ENCODE data around the gene OR2V2. TPM values are rescaled to one million over a fixed set of nuclear protein-coding genes. Genes with fewer than 3 reads are reported as not detected.
"Not testable (repeated sequence)": the region's sequence is repeated elsewhere in the genome, so short reads cannot be mapped to it uniquely, and the experiment has no call there.

The OR2V2 gene
- total RNA-seq, 1 donor from 2014 or later, result not detected

GRCh38 chr5:181126841-181127240 is 20.5 kb upstream of the OR2V2 start:
- intact Hi-C loops (cut with micrococcal nuclease), result no loop called here

GRCh38 chr5:181127456-181127855 is 19.9 kb upstream of the OR2V2 start:
- Histone ChIP-seq H3K4me3 (no peak overlapping the region), H3K36me3 (no peaks in the 10 kb centered on the region), H3K27ac (replicated peaks) (no peak overlapping the region), H3K27me3 (ENCODE audit: low read depth) (peaks cover 91% of the 10 kb centered on the region), H3K4me1 (no peaks in the 10 kb centered on the region), H3K9me3 (replicated peaks) (no peaks in the 10 kb centered on the region)
- no peak for DNase-seq
- no peak for TF ChIP-seq CTCF (IDR thresholded peaks at IDR 0.05; ENCODE audit: borderline replicate concordance)
- intact Hi-C loops (cut with micrococcal nuclease), result no loop called here

More at GRCh38 chr5:181126841-181127240, 20.5 kb upstream of the OR2V2 start:
- Histone ChIP-seq H3K27me3 (ENCODE audit: low read depth) (peaks cover 93% of the 10 kb centered on the region), H3K36me3 (no peaks in the 10 kb centered on the region), H3K9me3 (replicated peaks) (no peaks in the 10 kb centered on the region), H3K4me3 (no peak overlapping the region), H3K4me1 (peaks cover 4% of the 10 kb centered on the region), H3K27ac (replicated peaks) (no peak overlapping the region)
- no peak for TF ChIP-seq CTCF (IDR thresholded peaks at IDR 0.05; ENCODE audit: borderline replicate concordance)
- no peak for DNase-seq

GRCh38 chr5:181127907-181128626 is 19.3 kb upstream of the OR2V2 start:
- no peak overlapping the region for H3K4me3 ChIP-seq
- H3K27ac ChIP-seq (replicated peaks), result no peak overlapping the region
- no peaks in the 10 kb centered on the region for H3K9me3 ChIP-seq (replicated peaks)
- intact Hi-C loops (cut with micrococcal nuclease), result no loop called here
- TF ChIP-seq CTCF (IDR thresholded peaks at IDR 0.05; ENCODE audit: borderline replicate concordance), result no peak
- H3K36me3 ChIP-seq, result no peaks in the 10 kb centered on the region
- H3K4me1 ChIP-seq, result peaks cover 1% of the 10 kb centered on the region
- H3K27me3 ChIP-seq (ENCODE audit: low read depth), result peaks cover 85% of the 10 kb centered on the region
- DNase-seq, result no peak

GRCh38 chr5:181129601-181130000 is 17.8 kb upstream of the OR2V2 start:
- Histone ChIP-seq H3K4me1 (peaks cover 5% of the 10 kb centered on the region), H3K27me3 (ENCODE audit: low read depth) (peaks cover 71% of the 10 kb centered on the region), H3K9me3 (replicated peaks) (no peaks in the 10 kb centered on the region), H3K4me3 (no peak overlapping the region), H3K36me3 (no peaks in the 10 kb centered on the region), H3K27ac (replicated peaks) (no peak overlapping the region)
- intact Hi-C loops (cut with micrococcal nuclease), result no loop called here
- TF ChIP-seq CTCF (IDR thresholded peaks at IDR 0.05; ENCODE audit: borderline replicate concordance), result no peak
- no peak for DNase-seq

- H3K36me3 ChIP-seq; H3K9me3 ChIP-seq (replicated peaks); intact Hi-C loops (cut with micrococcal nuclease): not testable (repeated sequence)
Observed at GRCh38 chr5:181130081-181130480, 17.3 kb upstream of the OR2V2 start.

GRCh38 chr5:181130832-181131496 is 16.4 kb upstream of the OR2V2 start, which contains the start of gene OR2V1:
TSS of gene OR2V1 (minus strand) at chr5:181131169. CDS start at chr5:181125304, 5,865 bp downstream.
- Histone ChIP-seq H3K27me3 (ENCODE audit: low read depth) (peaks cover 57% of the 10 kb centered on the region), H3K36me3 (no peaks in the 10 kb centered on the region), H3K4me1 (peaks cover 5% of the 10 kb centered on the region), H3K4me3 (no peak within 1 kb of the TSS), H3K27ac (replicated peaks) (no peak within 1 kb of the TSS), H3K9me3 (replicated peaks) (peaks cover 5% of the 10 kb centered on the region)
- intact Hi-C loops (cut with micrococcal nuclease), result no loop called here
- no peak for TF ChIP-seq CTCF (IDR thresholded peaks at IDR 0.05; ENCODE audit: borderline replicate concordance)
- no peak for DNase-seq

More at GRCh38 chr5:181130081-181130480, 17.3 kb upstream of the OR2V2 start:
- peaks cover 66% of the 10 kb centered on the region for H3K27me3 ChIP-seq (ENCODE audit: low read depth)
- H3K27ac ChIP-seq (replicated peaks); H3K4me1 ChIP-seq; DNase-seq; H3K4me3 ChIP-seq: not testable (repeated sequence)
